SJCRH30 (cell line): ENCODE data around the gene FAM184A. TPM values are rescaled to one million over a fixed set of nuclear protein-coding genes. Genes with fewer than 3 reads are reported as not detected.

Experiments used
- DNase-seq, 2 experiments: peaks; one replicate each; pipeline ENCODE4 v3.0.0-alpha.2; 2015 to 2020
- H3K27ac ChIP-seq: fragments of 250-450 bp; sonication (Bioruptor Pico); 2 replicates; pipeline ENCODE4 v1.5.1; 2020; ENCODE audit warnings: mild to moderate bottlenecking, moderate library complexity
- H3K27me3 ChIP-seq: fragments of 250-450 bp; sonication (Bioruptor Pico); 2 replicates; pipeline ENCODE4 v1.5.1; 2020; ENCODE audit warnings: mild to moderate bottlenecking, moderate library complexity
- H3K36me3 ChIP-seq: fragments of 250-450 bp; sonication (Bioruptor Pico); 2 replicates; pipeline ENCODE4 v1.5.1; 2020; ENCODE audit warnings: mild to moderate bottlenecking, moderate library complexity
- H3K4me1 ChIP-seq: fragments of 250-450 bp; sonication (Bioruptor Pico); 2 replicates; pipeline ENCODE4 v1.5.1; 2020; ENCODE audit warnings: mild to moderate bottlenecking, moderate library complexity
- H3K4me3 ChIP-seq: fragments of 250-450 bp; sonication (Bioruptor Pico); 2 replicates; pipeline ENCODE4 v1.5.1; 2020; ENCODE audit warnings: mild to moderate bottlenecking, moderate library complexity
- H3K9me3 ChIP-seq: fragments of 250-450 bp; sonication (Bioruptor Pico); replicated peaks from 2 replicates; pipeline ENCODE4 v1.5.1; 2020; ENCODE audit warnings: mild to moderate bottlenecking, moderate library complexity
- total RNA-seq: library from RNA; depleted of rRNA; stranded (reverse); fragments of >200 nt; shearing (Covaris generic); gene quantifications from 2 replicates; pipeline ENCODE4 v1.2.3, GENCODE V29; 2014

FAM184A gene
- total RNA-seq, 1 experiment from 2014 or later: 11.3 TPM

GRCh38 chr6:118965371-118965770 lies 113.1 kb downstream of the FAM184A start:
- Histone ChIP-seq H3K27me3 (no peaks in the 10 kb centered on the region), H3K4me1 (no peaks in the 10 kb centered on the region), H3K9me3 (no peaks in the 10 kb centered on the region), H3K36me3 (no peaks in the 10 kb centered on the region; the same call in 1 of the 2 replicates), H3K27ac (no peak overlapping the region), H3K4me3 (no peak overlapping the region)
- DNase-seq: no peak

GRCh38 chr6:118963003-118963402 lies 115.5 kb downstream of the FAM184A start:
- Histone ChIP-seq H3K9me3 (no peaks in the 10 kb centered on the region), H3K4me3 (no peak overlapping the region), H3K4me1 (no peaks in the 10 kb centered on the region), H3K36me3 (no peaks in the 10 kb centered on the region; the same call in 1 of the 2 replicates), H3K27me3 (no peaks in the 10 kb centered on the region), H3K27ac (no peak overlapping the region)
- peak in 1 of 2 experiments; percentile 17 for DNase-seq

GRCh38 chr6:118959903-118960302 lies 118.6 kb downstream of the FAM184A start:
- no peaks in the 10 kb centered on the region; the same call in 1 of the 2 replicates for H3K36me3 ChIP-seq
- no peak overlapping the region for H3K27ac ChIP-seq
- no peaks in the 10 kb centered on the region for H3K27me3 ChIP-seq
- H3K4me3 ChIP-seq: no peak overlapping the region
- no peaks in the 10 kb centered on the region for H3K4me1 ChIP-seq
- no peaks in the 10 kb centered on the region for H3K9me3 ChIP-seq
- DNase-seq: no peak

- H3K4me3 ChIP-seq: no peak overlapping the region
- H3K9me3 ChIP-seq: no peaks in the 10 kb centered on the region
- H3K36me3 ChIP-seq: no peaks in the 10 kb centered on the region
- no peaks in the 10 kb centered on the region for H3K27me3 ChIP-seq
- no peak overlapping the region for H3K27ac ChIP-seq
- DNase-seq: no peak
- no peaks in the 10 kb centered on the region for H3K4me1 ChIP-seq
Measured at GRCh38 chr6:118953391-118953790, 125.1 kb downstream of the FAM184A start.

GRCh38 chr6:118952683-118953082 lies 125.8 kb downstream of the FAM184A start:
- no peaks in the 10 kb centered on the region for H3K9me3 ChIP-seq
- H3K4me3 ChIP-seq: no peak overlapping the region
- H3K27me3 ChIP-seq: no peaks in the 10 kb centered on the region
- H3K27ac ChIP-seq: no peak overlapping the region
- no peaks in the 10 kb centered on the region for H3K4me1 ChIP-seq
- no peaks in the 10 kb centered on the region for H3K36me3 ChIP-seq
- DNase-seq: no peak

- H3K4me3 ChIP-seq: no peak overlapping the region
- no peak overlapping the region for H3K27ac ChIP-seq
- no peak for DNase-seq
- no peaks in the 10 kb centered on the region for H3K9me3 ChIP-seq
- H3K36me3 ChIP-seq: peaks cover 2% of the 10 kb centered on the region; the same call in 1 of the 2 replicates
- no peaks in the 10 kb centered on the region for H3K27me3 ChIP-seq
- H3K4me1 ChIP-seq: no peaks in the 10 kb centered on the region
Measured at GRCh38 chr6:118945217-118945616, 133.2 kb downstream of the FAM184A start.

- Histone ChIP-seq H3K4me1 (no peaks in the 10 kb centered on the region; the same call in 1 of the 2 replicates), H3K36me3 (peaks cover 2% of the 10 kb centered on the region; the same call in 1 of the 2 replicates), H3K27me3 (no peaks in the 10 kb centered on the region), H3K4me3 (no peak overlapping the region), H3K27ac (no peak overlapping the region), H3K9me3 (no peaks in the 10 kb centered on the region)
- DNase-seq: no peak
Measured at GRCh38 chr6:118940770-118941169, 137.7 kb downstream of the FAM184A start.

- H3K27ac ChIP-seq: no peak overlapping the region
- no peaks in the 10 kb centered on the region for H3K9me3 ChIP-seq
- H3K4me1 ChIP-seq: no peaks in the 10 kb centered on the region; the same call in 1 of the 2 replicates
- DNase-seq: no peak
- H3K27me3 ChIP-seq: no peaks in the 10 kb centered on the region
- H3K36me3 ChIP-seq: peaks cover 2% of the 10 kb centered on the region; the same call in 1 of the 2 replicates
- H3K4me3 ChIP-seq: no peak overlapping the region
Measured at GRCh38 chr6:118939683-118940082, 138.8 kb downstream of the FAM184A start.

- no peaks in the 10 kb centered on the region; the same call in 1 of the 2 replicates for H3K4me1 ChIP-seq
- H3K4me3 ChIP-seq: peak overlapping the region; percentile 86
- no peak for DNase-seq
- no peaks in the 10 kb centered on the region for H3K9me3 ChIP-seq
- no peaks in the 10 kb centered on the region for H3K27me3 ChIP-seq
- H3K36me3 ChIP-seq: peaks cover 2% of the 10 kb centered on the region; the same call in 1 of the 2 replicates
- H3K27ac ChIP-seq: no peak overlapping the region; the same call in 1 of the 2 replicates
Measured at GRCh38 chr6:118935978-118936703, 142.3 kb downstream of the FAM184A start.

- H3K9me3 ChIP-seq: no peaks in the 10 kb centered on the region
- no peaks in the 10 kb centered on the region for H3K27me3 ChIP-seq
- H3K4me1 ChIP-seq: no peaks in the 10 kb centered on the region; the same call in 1 of the 2 replicates
- H3K4me3 ChIP-seq: peak overlapping the region; percentile 86
- H3K36me3 ChIP-seq: peaks cover 9% of the 10 kb centered on the region; the same call in 1 of the 2 replicates
- H3K27ac ChIP-seq: peak overlapping the region; percentile 92
- no peak for DNase-seq
Measured at GRCh38 chr6:118935331-118935668, 143.2 kb downstream of the FAM184A start.

- no peaks in the 10 kb centered on the region; the same call in 1 of the 2 replicates for H3K4me1 ChIP-seq
- H3K27ac ChIP-seq: peak within 1 kb of the TSS; percentile 92
- H3K36me3 ChIP-seq: peaks cover 10% of the 10 kb centered on the region; the same call in 1 of the 2 replicates
- H3K9me3 ChIP-seq: no peaks in the 10 kb centered on the region
- peak within 1 kb of the TSS; percentile 86 for H3K4me3 ChIP-seq
- no peaks in the 10 kb centered on the region for H3K27me3 ChIP-seq
- DNase-seq: peak; percentile 91 to 94
Measured at GRCh38 chr6:118934461-118935330, 143.8 kb downstream of the FAM184A start, which contains the start of gene MCM9. MCM9 (minus strand) TSS chr6:118935159; CDS start chr6:118931723, 3,436 bp downstream.

- Histone ChIP-seq H3K4me3 (peak overlapping the region; percentile 86), H3K27ac (no peak overlapping the region), H3K36me3 (peaks cover 10% of the 10 kb centered on the region; the same call in 1 of the 2 replicates), H3K9me3 (no peaks in the 10 kb centered on the region), H3K27me3 (no peaks in the 10 kb centered on the region), H3K4me1 (no peaks in the 10 kb centered on the region; the same call in 1 of the 2 replicates)
- DNase-seq: no peak
Measured at GRCh38 chr6:118933855-118934460, 144.5 kb downstream of the FAM184A start.

GRCh38 chr6:118932421-118932820 lies 146.0 kb downstream of the FAM184A start:
- Histone ChIP-seq H3K4me1 (no peaks in the 10 kb centered on the region; the same call in 1 of the 2 replicates), H3K27me3 (no peaks in the 10 kb centered on the region), H3K27ac (no peak overlapping the region), H3K36me3 (peaks cover 13% of the 10 kb centered on the region), H3K9me3 (no peaks in the 10 kb centered on the region), H3K4me3 (no peak overlapping the region)
- DNase-seq: no peak

- no peak overlapping the region for H3K4me3 ChIP-seq
- no peaks in the 10 kb centered on the region for H3K27me3 ChIP-seq
- no peaks in the 10 kb centered on the region for H3K9me3 ChIP-seq
- H3K36me3 ChIP-seq: peaks cover 22% of the 10 kb centered on the region
- no peak overlapping the region for H3K27ac ChIP-seq
- DNase-seq: no peak
- H3K4me1 ChIP-seq: no peaks in the 10 kb centered on the region; the same call in 1 of the 2 replicates
Measured at GRCh38 chr6:118931436-118931835, 147.0 kb downstream of the FAM184A start.
